Spinal cord (tissue), 10 donors: ENCODE data around the gene MYD88. TPM values are rescaled to one million over a fixed set of nuclear protein-coding genes. Genes with fewer than 3 reads are reported as not detected.

ENCODE experiments used
- DNase-seq, 6 donors: peaks; one replicate each; pipeline versions ENCODE4 v3.0.0 to v3.0.0-alpha.2; 2013 to 2015; ENCODE audit warnings: low spot score in 6 of 6, low read depth in 4 of 6
- H3K27ac ChIP-seq: one replicate; pipeline ENCODE4 v1.5.1; 2013; ENCODE audit warnings: low read depth, low read length, control low read depth
- H3K27me3 ChIP-seq: one replicate; pipeline ENCODE4 v1.6.1; 2013; ENCODE audit warnings: low read length; ENCODE audit not compliant: control insufficient read depth, insufficient read depth
- H3K36me3 ChIP-seq: one replicate; pipeline ENCODE4 v1.6.1; 2013; ENCODE audit warnings: low read length; ENCODE audit not compliant: control insufficient read depth, insufficient read depth
- H3K4me1 ChIP-seq: one replicate; pipeline ENCODE4 v1.6.1; 2013; ENCODE audit warnings: low read length; ENCODE audit not compliant: control insufficient read depth, insufficient read depth
- H3K4me3 ChIP-seq: one replicate; pipeline ENCODE4 v1.5.1; 2013; ENCODE audit warnings: low read depth, low read length, control low read depth
- H3K9me3 ChIP-seq: one replicate; pipeline ENCODE4 v1.6.1; 2013; ENCODE audit warnings: low read length; ENCODE audit not compliant: control insufficient read depth, insufficient read depth
- WGBS: methylation state at CpG from one replicate; pipeline ENCODE4 v1.1.5; 2013; ENCODE audit warnings: missing lambda C conversion rate; ENCODE audit not compliant: insufficient coverage; 5-methylcytosine and 5-hydroxymethylcytosine counted together
- polyA plus RNA-seq, 2 donors: library from polyadenylated mRNA; unstranded; fragments of 120-200 nt; gene quantifications; one replicate each; pipeline ENCODE4 v1.2.1, GENCODE V29; 2013; ENCODE audit not compliant: insufficient read length in 2 of 2
- total RNA-seq, 2 donors: library from RNA; depleted of rRNA in 1 of 2; stranded (reverse); fragments of 120-200 nt in 1 of 2; fragments of >200 nt in 1 of 2; gene quantifications; one replicate each; pipeline versions ENCODE4 v1.2.3 to v1.2.4, GENCODE V29; 2013 to 2014
- donor health status: healthy.

The MYD88 gene
- total and polyA plus RNA-seq, 4 donors: 5.1 to 22.2 (median 15.4) TPM

DNA sequence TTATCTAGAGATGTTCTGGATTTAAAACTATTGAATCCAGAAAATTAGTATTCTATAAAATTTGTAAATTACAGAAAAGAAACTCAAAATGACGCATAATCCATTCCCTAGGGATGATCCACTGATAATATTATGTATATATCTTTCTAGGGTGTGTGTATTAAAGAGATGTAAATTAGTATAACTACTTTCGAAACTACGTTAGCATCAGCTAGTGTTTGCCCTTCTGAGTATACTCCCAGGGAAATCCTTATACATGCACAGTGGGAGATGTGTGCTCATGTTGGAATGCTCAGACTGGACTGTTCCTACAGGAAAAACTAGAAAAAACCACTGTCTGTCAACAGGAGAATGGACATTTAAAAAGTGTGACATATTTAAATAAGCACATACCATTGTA, 38.0 kb upstream of the MYD88 start:
- no CpG with 5 or more reads among the region's 3 CpGs for WGBS
- no peaks in the 10 kb centered on the region for H3K36me3 ChIP-seq
- H3K27ac ChIP-seq: no peak overlapping the region
- no peaks in the 10 kb centered on the region for H3K9me3 ChIP-seq
- no peaks in the 10 kb centered on the region for H3K27me3 ChIP-seq
- no peak for DNase-seq
- H3K4me1 ChIP-seq: peaks cover 26% of the 10 kb centered on the region
- no peak overlapping the region for H3K4me3 ChIP-seq

DNA sequence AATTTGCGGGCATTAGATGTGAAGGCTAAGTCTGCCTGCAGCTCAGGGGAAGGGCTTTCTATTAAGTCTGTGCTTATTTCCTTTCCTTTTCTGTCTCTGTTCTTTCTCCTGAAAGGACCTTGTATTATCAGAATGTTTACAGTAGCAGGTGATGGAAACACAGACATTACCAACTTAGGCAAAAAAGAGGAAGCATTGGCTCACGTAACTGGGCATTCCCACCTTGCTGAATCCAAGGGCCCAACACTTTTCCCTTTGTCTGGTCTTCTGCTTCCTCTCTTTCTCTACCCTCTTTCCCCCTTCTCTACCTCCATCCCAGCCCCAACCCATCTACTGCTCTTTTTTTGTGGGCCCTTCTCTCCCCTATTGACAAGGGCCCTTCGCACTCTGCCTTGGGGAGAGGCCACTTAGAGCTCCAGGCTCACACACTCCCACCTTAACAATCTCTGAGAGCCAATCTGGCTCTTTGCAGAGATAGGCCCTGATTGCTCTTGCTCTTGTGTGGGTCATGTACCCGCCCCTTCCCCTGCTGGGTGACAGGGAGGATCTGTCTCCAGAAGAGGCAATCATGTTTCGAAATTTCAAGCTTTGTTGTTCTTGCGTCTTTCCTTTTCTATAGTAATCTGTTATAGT, 36.5 kb upstream of the MYD88 start:
- 100% methylated on average over 1 of the region's 6 CpGs for WGBS
- H3K27me3 ChIP-seq: no peaks in the 10 kb centered on the region
- H3K4me3 ChIP-seq: no peak overlapping the region
- no peak overlapping the region for H3K27ac ChIP-seq
- DNase-seq: no peak
- no peaks in the 10 kb centered on the region for H3K9me3 ChIP-seq
- peaks cover 12% of the 10 kb centered on the region for H3K4me1 ChIP-seq
- H3K36me3 ChIP-seq: no peaks in the 10 kb centered on the region

DNA sequence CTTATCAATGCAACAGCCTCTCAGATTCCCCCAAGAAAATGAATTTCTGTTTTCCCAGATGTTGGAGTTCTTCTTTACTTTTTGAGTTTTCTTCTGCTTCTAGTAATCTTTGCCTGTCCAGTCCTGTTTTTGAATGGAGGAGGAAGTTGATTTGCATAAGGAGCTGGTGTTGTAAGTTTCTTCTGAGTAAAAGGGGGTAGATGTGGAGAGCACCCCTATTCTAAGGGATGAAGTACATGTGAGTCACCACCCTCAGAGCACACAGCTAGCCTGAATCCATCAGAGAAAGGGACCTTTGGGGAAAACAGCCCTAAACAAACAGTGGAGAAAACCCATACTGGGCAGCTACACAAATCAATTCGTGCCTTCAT, 36.0 kb upstream of the MYD88 start:
- H3K4me1 ChIP-seq: peaks cover 12% of the 10 kb centered on the region
- no peaks in the 10 kb centered on the region for H3K36me3 ChIP-seq
- H3K27me3 ChIP-seq: no peaks in the 10 kb centered on the region
- DNase-seq: no peak
- H3K9me3 ChIP-seq: no peaks in the 10 kb centered on the region
- H3K4me3 ChIP-seq: no peak overlapping the region
- WGBS: 67% methylated on average over 1 of the region's 1 CpG
- no peak overlapping the region for H3K27ac ChIP-seq

DNA sequence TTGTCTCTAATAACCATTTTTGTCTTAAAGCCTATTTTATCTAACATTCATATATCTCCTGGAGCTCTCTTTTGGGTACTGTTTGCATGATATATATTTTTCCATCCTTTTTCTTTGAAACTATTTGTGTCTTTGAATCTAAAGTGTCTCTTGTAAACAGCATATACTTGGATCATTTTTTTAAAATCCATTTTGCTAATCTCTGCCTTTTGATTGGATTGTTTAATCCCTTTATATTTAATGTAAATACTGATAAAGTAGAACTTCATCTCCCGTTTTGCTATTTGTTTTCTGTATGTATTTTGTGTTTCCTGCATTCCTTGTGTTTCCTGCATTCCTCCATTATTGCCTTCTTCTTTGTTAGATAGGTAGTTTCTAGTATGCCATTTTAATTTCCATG, 32.9 kb upstream of the MYD88 start:
- H3K27ac ChIP-seq: no peak overlapping the region
- no peak overlapping the region for H3K4me3 ChIP-seq
- no peaks in the 10 kb centered on the region for H3K27me3 ChIP-seq
- no peaks in the 10 kb centered on the region for H3K9me3 ChIP-seq
- WGBS: no CpG with 5 or more reads among the region's 1 CpG
- H3K4me1 ChIP-seq: no peaks in the 10 kb centered on the region
- peaks cover 13% of the 10 kb centered on the region for H3K36me3 ChIP-seq
- DNase-seq: no peak

DNA sequence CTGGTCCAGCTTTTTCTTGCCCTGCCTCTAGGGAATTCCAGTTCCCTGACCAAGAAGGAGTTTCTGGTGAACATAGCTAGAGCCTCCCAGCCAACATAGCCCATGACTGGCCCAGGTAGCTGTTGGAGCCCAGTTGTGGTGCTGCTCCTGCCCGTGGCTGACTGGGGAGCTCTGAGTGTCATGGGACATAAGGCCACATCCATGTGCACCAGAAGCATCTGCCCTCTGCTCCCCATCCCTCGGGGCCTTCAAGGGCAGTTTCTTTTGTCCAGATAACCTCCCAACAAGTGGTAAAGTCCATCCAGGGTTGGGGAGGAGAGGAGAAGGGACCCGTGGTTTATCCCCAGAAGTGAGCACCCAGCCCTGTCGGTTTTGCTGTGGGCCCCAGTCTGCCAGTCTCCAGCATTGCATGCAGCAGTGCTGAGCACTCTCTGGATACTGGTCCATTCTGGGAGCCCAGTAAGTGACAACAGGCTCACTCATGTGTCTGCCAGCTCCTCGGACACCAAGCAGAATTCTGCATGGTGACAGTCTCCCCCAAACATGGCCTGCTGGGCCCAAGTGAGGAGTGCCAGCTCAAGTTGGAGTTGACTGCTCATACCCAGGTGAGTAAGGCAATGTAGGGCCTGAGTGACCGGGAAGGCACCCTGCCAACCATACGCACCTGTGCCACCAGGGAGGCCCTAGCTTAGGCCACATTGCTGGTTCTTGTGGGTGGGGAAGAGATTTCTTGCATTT, 30.4 kb upstream of the MYD88 start:
- Histone ChIP-seq H3K4me3 (no peak overlapping the region), H3K27me3 (no peaks in the 10 kb centered on the region), H3K36me3 (peaks cover 16% of the 10 kb centered on the region), H3K9me3 (no peaks in the 10 kb centered on the region), H3K4me1 (no peaks in the 10 kb centered on the region), H3K27ac (no peak overlapping the region)
- no peak for DNase-seq
- WGBS: 88% methylated on average over 6 of the region's 7 CpGs

DNA sequence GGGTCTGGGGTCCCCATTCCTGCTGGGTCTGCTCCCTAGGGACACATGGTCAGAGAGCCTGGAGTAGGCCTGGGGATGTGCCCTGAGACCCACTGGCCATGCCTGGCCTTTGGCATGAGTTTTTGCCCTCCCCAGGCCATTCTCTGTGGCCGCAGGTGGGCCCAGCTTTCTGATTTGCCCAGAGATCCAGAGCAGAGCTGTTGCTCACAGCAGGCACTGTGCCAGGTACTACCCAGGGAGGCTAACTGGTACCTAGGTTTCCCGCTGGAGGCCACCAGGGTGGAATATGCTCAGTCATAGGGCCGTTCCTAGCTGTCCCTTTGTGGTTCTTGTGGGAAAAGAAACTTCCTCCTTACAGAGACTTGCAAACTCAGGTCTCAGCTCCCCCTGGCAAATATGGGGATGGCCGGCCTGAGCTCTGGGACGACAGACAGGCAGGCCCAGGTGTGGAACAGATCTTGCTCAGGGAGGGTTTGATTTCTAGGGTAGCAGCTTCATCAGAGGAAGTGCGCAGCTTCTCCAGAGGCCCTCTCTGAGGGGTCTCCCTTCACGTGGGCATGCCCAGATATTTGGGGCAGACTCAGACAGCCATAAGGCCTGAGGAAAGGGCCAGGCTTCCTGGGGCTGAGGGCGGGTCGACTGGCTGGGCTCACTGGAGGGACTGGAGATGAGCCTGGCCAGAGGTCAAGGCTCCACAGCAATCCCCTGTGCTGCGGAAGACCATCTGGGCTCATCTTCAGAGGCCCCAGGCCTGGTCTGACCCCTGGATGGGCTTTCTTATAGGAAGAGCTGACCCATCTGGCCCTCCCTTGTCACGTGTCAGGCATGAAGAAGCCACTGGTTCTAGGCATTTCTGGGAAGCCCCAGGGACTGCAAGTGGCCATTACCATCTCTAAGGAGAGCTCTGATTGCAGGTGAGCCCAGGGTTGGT, 29.5 kb upstream of the MYD88 start:
- no peak for DNase-seq
- Histone ChIP-seq H3K4me1 (no peaks in the 10 kb centered on the region), H3K27ac (no peak overlapping the region), H3K9me3 (no peaks in the 10 kb centered on the region), H3K36me3 (peaks cover 16% of the 10 kb centered on the region), H3K4me3 (no peak overlapping the region), H3K27me3 (no peaks in the 10 kb centered on the region)
- 83% methylated on average over 9 of the region's 11 CpGs for whole genome bisulfite sequencing

DNA sequence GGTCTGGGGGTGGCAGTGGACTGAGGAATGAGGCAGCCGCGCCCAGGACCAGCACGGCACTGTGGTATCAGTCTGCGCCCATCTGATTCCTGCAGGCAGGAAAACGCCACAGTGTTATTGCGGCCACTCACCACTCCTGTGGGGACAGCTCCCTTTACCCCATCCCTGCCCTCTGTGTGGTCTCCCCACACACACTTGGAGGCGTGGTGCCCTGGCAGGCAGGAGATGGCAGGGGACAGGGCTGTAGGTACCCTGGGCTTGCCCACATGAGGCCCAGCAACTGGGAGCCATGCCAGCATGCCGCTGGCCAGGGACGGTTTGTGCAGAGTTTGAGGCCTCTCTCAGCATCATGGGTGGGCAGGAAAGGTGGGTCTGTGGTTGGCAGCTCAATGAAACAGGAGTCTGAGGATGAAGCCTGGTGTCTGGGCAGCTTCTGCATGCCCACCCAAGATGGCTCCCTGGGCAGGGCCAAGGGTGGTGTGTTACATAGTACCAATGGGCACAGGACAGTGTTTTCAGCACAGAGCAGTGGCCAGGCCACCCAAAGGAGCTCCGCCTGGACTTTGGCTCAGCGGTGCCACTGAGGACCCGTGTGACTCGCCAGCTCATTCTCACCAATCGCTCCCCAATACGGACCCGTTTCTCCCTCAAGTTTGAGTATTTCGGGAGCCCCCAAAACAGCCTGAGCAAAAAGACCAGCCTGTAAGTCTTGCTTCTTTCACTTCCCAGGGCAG, 28.7 kb upstream of the MYD88 start:
- WGBS: 93% methylated on average over 17 of the region's 17 CpGs

GRCh38 chr3:38110314-38111050, 28.0 kb upstream of the MYD88 start:
- H3K4me1 ChIP-seq: no peaks in the 10 kb centered on the region
- peaks cover 22% of the 10 kb centered on the region for H3K36me3 ChIP-seq
- no peaks in the 10 kb centered on the region for H3K27me3 ChIP-seq
- no peak for DNase-seq
- no peaks in the 10 kb centered on the region for H3K9me3 ChIP-seq
- H3K4me3 ChIP-seq: no peak overlapping the region
- 92% methylated on average over 5 of the region's 6 CpGs for WGBS
- no peak overlapping the region for H3K27ac ChIP-seq

More for the DNA sequence above, 28.7 kb upstream of the MYD88 start:
- H3K36me3 ChIP-seq: peaks cover 22% of the 10 kb centered on the region
- H3K4me3 ChIP-seq: no peak overlapping the region
- H3K27ac ChIP-seq: no peak overlapping the region
- no peaks in the 10 kb centered on the region for H3K4me1 ChIP-seq
- H3K27me3 ChIP-seq: no peaks in the 10 kb centered on the region
- H3K9me3 ChIP-seq: no peaks in the 10 kb centered on the region
- no peak for DNase-seq

- Histone ChIP-seq H3K27me3 (no peaks in the 10 kb centered on the region), H3K9me3 (no peaks in the 10 kb centered on the region), H3K4me3 (no peak overlapping the region), H3K36me3 (peaks cover 22% of the 10 kb centered on the region), H3K27ac (no peak overlapping the region), H3K4me1 (no peaks in the 10 kb centered on the region)
- no peak for DNase-seq
- 89% methylated on average over 4 of the region's 4 CpGs for WGBS
These were observed 27.3 kb upstream of the MYD88 start for GRCh38 chr3:38111201-38111600.
